Osteoblast (primary cell): ENCODE measurements around the gene SMC4. TPM values are rescaled to one million over a fixed set of nuclear protein-coding genes. Genes with fewer than 3 reads are reported as not detected.

Experiments
- DNase-seq: peaks from one replicate; pipeline ENCODE4 v3.0.0; 2011; ENCODE audit warnings: low spot score, mixed read lengths; ENCODE audit not compliant: insufficient read length; ENCODE audit errors: missing footprints
- H2AFZ ChIP-seq: 2 replicates; pipeline ENCODE4 v1.6.0; 2011; ENCODE audit warnings: mild to moderate bottlenecking, low read length
- H3K27ac ChIP-seq: 2 replicates; pipeline ENCODE4 v1.5.1; 2011; ENCODE audit warnings: mild to moderate bottlenecking, low read depth, low read length, moderate library complexity
- H3K27me3 ChIP-seq: 2 replicates; pipeline ENCODE4 v1.6.0; 2012; ENCODE audit warnings: mild to moderate bottlenecking, control low read depth, inconsistent platforms, low read length, moderate library complexity; ENCODE audit not compliant: insufficient read depth
- H3K36me3 ChIP-seq: 2 replicates; pipeline ENCODE4 v1.5.1; 2011; ENCODE audit warnings: mild to moderate bottlenecking, low read length, control low read depth, moderate library complexity; ENCODE audit not compliant: insufficient read depth
- H3K4me1 ChIP-seq: 2 replicates; pipeline ENCODE4 v1.5.1; 2011; ENCODE audit warnings: mild to moderate bottlenecking, low read length, control low read depth, moderate library complexity; ENCODE audit not compliant: insufficient read depth
- H3K4me2 ChIP-seq: 2 replicates; pipeline ENCODE4 v1.6.0; 2011; ENCODE audit warnings: mild to moderate bottlenecking, low read length; ENCODE audit not compliant: insufficient read depth
- H3K4me3 ChIP-seq: fragments of 200-600 bp; sonication (generic); 3 replicates; pipeline ENCODE4 v1.5.1; 2012; ENCODE audit warnings: mild to moderate bottlenecking, low read length, inconsistent platforms; ENCODE audit not compliant: insufficient read depth
- H3K79me2 ChIP-seq: 2 replicates; pipeline ENCODE4 v1.6.0; 2012; ENCODE audit warnings: mild to moderate bottlenecking, low read length, control low read depth, inconsistent platforms; ENCODE audit not compliant: insufficient read depth
- H3K9me3 ChIP-seq: 2 replicates; pipeline ENCODE4 v1.5.1; 2011; ENCODE audit warnings: low read depth, low read length, control low read depth
- H4K20me1 ChIP-seq: 2 replicates; pipeline ENCODE4 v1.6.0; 2012; ENCODE audit warnings: mild to moderate bottlenecking, low read length, control low read depth; ENCODE audit not compliant: insufficient read depth
- total RNA-seq: library from RNA; depleted of rRNA; stranded (reverse); fragments of >200 nt; gene quantifications from 2 replicates; pipeline ENCODE4 v1.2.3, GENCODE V29; 2012
- TF ChIP-seq, protein P1 (sequence below): IDR thresholded peaks from 2 replicates; pipeline ENCODE4 v1.5.1; 2011; ENCODE audit warnings: mild to moderate bottlenecking, low read depth, low read length, moderate library complexity; ENCODE audit errors: extremely low read depth

The SMC4 gene
- total RNA-seq, 1 donor, result 32.9 TPM

- Histone ChIP-seq H2AFZ (no peak overlapping the region), H4K20me1 (no peaks in the 10 kb centered on the region), H3K27ac (no peak overlapping the region), H3K27me3 (no peaks in the 10 kb centered on the region), H3K4me3 (no peak overlapping the region), H3K9me3 (no peaks in the 10 kb centered on the region), H3K79me2 (no peaks in the 10 kb centered on the region), H3K36me3 (no peaks in the 10 kb centered on the region), H3K4me1 (peaks cover 15% of the 10 kb centered on the region), H3K4me2 (no peak overlapping the region)
- DNase-seq, result no peak
- TF ChIP-seq, protein P1, sequence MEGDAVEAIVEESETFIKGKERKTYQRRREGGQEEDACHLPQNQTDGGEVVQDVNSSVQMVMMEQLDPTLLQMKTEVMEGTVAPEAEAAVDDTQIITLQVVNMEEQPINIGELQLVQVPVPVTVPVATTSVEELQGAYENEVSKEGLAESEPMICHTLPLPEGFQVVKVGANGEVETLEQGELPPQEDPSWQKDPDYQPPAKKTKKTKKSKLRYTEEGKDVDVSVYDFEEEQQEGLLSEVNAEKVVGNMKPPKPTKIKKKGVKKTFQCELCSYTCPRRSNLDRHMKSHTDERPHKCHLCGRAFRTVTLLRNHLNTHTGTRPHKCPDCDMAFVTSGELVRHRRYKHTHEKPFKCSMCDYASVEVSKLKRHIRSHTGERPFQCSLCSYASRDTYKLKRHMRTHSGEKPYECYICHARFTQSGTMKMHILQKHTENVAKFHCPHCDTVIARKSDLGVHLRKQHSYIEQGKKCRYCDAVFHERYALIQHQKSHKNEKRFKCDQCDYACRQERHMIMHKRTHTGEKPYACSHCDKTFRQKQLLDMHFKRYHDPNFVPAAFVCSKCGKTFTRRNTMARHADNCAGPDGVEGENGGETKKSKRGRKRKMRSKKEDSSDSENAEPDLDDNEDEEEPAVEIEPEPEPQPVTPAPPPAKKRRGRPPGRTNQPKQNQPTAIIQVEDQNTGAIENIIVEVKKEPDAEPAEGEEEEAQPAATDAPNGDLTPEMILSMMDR, result no peak
Observed at GRCh38 chr3:160454995-160455394, 55.5 kb downstream of the SMC4 start.

GRCh38 chr3:160455846-160456245 is 56.4 kb downstream of the SMC4 start:
- Histone ChIP-seq H3K4me3 (no peak overlapping the region), H3K36me3 (no peaks in the 10 kb centered on the region), H3K4me1 (peaks cover 7% of the 10 kb centered on the region), H3K9me3 (no peaks in the 10 kb centered on the region), H3K79me2 (no peaks in the 10 kb centered on the region), H4K20me1 (no peaks in the 10 kb centered on the region), H3K27ac (no peak overlapping the region), H2AFZ (no peak overlapping the region), H3K27me3 (no peaks in the 10 kb centered on the region), H3K4me2 (no peak overlapping the region)
- TF ChIP-seq, protein P1, result no peak
- no peak for DNase-seq

- H3K4me3 ChIP-seq, result no peak overlapping the region
- no peak overlapping the region for H3K4me2 ChIP-seq
- H4K20me1 ChIP-seq, result no peaks in the 10 kb centered on the region
- TF ChIP-seq, protein P1, result no peak
- H3K79me2 ChIP-seq, result no peaks in the 10 kb centered on the region
- no peaks in the 10 kb centered on the region for H3K4me1 ChIP-seq
- no peak overlapping the region for H2AFZ ChIP-seq
- H3K27ac ChIP-seq, result no peak overlapping the region
- no peaks in the 10 kb centered on the region for H3K9me3 ChIP-seq
- no peaks in the 10 kb centered on the region for H3K36me3 ChIP-seq
- no peaks in the 10 kb centered on the region for H3K27me3 ChIP-seq
- DNase-seq, result no peak
Observed at GRCh38 chr3:160458151-160458550, 58.7 kb downstream of the SMC4 start.

- Histone ChIP-seq H3K4me3 (no peak overlapping the region), H3K36me3 (no peaks in the 10 kb centered on the region), H3K27me3 (no peaks in the 10 kb centered on the region), H2AFZ (no peak overlapping the region), H3K79me2 (no peaks in the 10 kb centered on the region), H3K9me3 (no peaks in the 10 kb centered on the region), H4K20me1 (no peaks in the 10 kb centered on the region), H3K4me2 (no peak overlapping the region), H3K4me1 (no peaks in the 10 kb centered on the region), H3K27ac (no peak overlapping the region)
- no peak for DNase-seq
- TF ChIP-seq, protein P1, result no peak
Observed at GRCh38 chr3:160459450-160459970, 60.1 kb downstream of the SMC4 start.
